ENCODE measurements around the gene IL16. TPM values are rescaled to one million over a fixed set of nuclear protein-coding genes. Genes with fewer than 3 reads are reported as not detected.

The IL16 gene
- total and polyA plus RNA-seq, 11 donors: 1.2 to 21.6 (median 3.7) TPM

DNA sequence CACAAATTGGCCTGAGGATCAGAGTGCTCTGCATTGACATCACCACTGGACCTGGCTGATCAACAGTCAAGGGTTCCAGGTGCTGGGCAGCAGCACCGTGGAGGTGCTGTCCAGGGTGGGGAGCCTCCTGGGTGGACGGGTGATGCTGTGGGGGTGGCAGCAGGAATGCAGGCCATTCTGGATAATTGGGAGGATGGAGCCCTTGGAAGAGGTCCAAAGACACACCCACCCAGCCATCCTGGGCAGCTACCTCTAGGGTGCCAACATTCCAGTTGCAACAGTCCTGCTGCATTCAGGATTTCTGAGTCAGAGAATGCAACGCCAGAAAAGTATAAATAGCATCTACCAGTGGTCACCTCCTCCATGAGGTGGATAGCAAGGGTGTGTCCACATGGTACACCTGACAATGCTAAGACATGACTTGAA is 100.5 kb downstream of the IL16 start:
- DNase-seq (no peak), ATAC-seq (no peak)
- Histone ChIP-seq H3K9me3 (no peaks in the 10 kb centered on the region), H3K27me3 (no peaks in the 10 kb centered on the region), H3K4me1 (peaks cover 0 to 92% (median 16%) of the 10 kb centered on the region in 12 donors), H3K27ac (peak overlapping the region in 10 of 12 donors; percentile 9 to 93 (median 52)), H3K4me3 (peak overlapping the region in 10 of 12 donors; percentile 2 to 65 (median 35)), H3K36me3 (peaks cover 0 to 56% (median 15%) of the 10 kb centered on the region in 9 donors)
- 38 to 47% (median 42%) methylated on average over 3 of the region's 3 CpGs for WGBS, 4 donors
- intact Hi-C loops (cut with DNase I): no loop called here
- TF ChIP-seq, protein P1, sequence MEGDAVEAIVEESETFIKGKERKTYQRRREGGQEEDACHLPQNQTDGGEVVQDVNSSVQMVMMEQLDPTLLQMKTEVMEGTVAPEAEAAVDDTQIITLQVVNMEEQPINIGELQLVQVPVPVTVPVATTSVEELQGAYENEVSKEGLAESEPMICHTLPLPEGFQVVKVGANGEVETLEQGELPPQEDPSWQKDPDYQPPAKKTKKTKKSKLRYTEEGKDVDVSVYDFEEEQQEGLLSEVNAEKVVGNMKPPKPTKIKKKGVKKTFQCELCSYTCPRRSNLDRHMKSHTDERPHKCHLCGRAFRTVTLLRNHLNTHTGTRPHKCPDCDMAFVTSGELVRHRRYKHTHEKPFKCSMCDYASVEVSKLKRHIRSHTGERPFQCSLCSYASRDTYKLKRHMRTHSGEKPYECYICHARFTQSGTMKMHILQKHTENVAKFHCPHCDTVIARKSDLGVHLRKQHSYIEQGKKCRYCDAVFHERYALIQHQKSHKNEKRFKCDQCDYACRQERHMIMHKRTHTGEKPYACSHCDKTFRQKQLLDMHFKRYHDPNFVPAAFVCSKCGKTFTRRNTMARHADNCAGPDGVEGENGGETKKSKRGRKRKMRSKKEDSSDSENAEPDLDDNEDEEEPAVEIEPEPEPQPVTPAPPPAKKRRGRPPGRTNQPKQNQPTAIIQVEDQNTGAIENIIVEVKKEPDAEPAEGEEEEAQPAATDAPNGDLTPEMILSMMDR (IDR thresholded peaks at IDR 0.05): no peak
- TF ChIP-seq POLR2A (IDR thresholded peaks at IDR 0.05): no peak

DNA sequence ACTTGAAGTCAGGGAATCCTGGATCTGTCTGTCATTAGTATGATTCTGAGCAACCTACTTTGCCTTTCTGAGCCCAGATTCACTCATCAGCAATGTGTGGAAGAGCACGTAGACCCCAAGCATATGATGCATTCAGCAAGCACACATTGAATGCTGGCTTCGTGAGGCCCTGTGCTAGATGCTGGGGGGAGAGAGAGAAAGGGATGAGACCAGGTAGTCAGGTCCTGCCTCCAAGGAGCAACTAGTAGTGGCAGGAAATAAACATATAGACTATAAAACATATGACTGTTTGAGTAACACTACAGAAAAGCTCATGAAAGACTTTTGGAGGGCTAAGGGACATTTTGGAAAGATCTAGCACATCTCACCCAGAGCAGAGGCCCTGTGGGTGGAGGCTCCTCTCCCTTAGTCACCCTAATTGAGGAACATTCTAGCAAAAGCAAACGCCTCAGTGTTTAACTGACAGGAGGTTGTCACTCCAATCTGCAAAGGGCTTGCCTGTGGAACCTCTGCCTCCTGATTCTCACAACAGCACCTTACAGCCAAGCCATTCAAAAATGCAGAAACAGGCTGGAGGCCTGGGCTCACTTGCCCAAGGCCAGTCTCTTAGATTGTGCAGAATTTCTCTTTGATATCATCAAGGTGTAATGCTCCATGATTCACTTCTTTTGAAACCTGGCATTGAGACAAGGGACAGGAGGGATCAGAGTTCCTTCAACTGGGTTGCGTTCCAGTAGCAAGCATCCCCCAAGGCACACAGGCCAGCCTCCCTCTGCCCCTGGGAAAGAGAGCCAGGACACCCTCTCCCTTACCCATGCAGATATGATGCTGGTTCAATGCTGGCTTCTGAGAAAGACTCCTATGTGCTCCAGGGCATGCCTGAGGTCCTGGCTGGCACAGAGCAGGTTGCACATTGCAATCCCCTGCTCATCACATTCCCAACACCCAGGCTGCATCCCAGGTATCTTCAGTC is 101.2 kb downstream of the IL16 start:
- intact Hi-C loops (cut with DNase I): no loop called here
- H3K4me1 ChIP-seq: peaks cover 0 to 92% (median 16%) of the 10 kb centered on the region in 12 donors
- H3K9me3 ChIP-seq: no peaks in the 10 kb centered on the region
- peak overlapping the region in 10 of 12 donors; percentile 2 to 65 (median 35) for H3K4me3 ChIP-seq
- ATAC-seq (peak in 1 of 4 donors; percentile 47), DNase-seq (no peak)
- no peaks in the 10 kb centered on the region for H3K27me3 ChIP-seq
- H3K27ac ChIP-seq: peak overlapping the region in 7 of 12 donors; percentile 9 to 93 (median 56)
- TF ChIP-seq, protein P1 (IDR thresholded peaks at IDR 0.05): no peak
- 77 to 85% (median 83%) methylated on average over 4 of the region's 4 CpGs for WGBS, 4 donors
- H3K36me3 ChIP-seq: peaks cover 0 to 53% (median 17%) of the 10 kb centered on the region in 9 donors

DNA sequence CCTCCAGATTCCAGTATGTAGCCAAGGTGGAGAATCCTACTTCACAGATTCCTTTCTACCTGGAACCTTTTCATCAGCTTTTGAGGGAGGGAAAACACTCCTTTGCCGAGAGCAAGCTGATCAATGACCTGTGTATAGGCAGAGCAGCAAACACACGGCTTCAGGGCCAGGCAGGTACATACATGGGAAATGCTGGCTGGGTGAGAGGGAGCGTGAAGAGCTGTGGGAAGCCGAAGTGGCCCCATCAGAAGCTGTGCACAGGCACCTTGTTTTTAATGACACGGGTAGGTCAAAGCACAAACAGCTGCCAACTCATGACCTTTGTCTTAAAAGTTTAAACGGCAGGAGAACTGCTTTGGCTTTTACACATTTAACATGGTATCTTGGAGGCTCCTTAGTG is 101.9 kb downstream of the IL16 start:
- no peaks in the 10 kb centered on the region for H3K27me3 ChIP-seq
- intact Hi-C loops (cut with DNase I): no loop called here
- H3K9me3 ChIP-seq: no peaks in the 10 kb centered on the region
- H3K4me1 ChIP-seq: peaks cover 0 to 92% (median 18%) of the 10 kb centered on the region in 12 donors
- 79 to 88% (median 84%) methylated on average over 6 of the region's 6 CpGs for WGBS, 4 donors
- ATAC-seq (no peak), DNase-seq (no peak)
- no peak for TF ChIP-seq POLR2A (IDR thresholded peaks at IDR 0.05)
- TF ChIP-seq, protein P1 (IDR thresholded peaks at IDR 0.05): no peak
- peak overlapping the region in 1 of 12 donors; percentile 93 for H3K27ac ChIP-seq
- peaks cover 0 to 53% (median 21%) of the 10 kb centered on the region in 9 donors for H3K36me3 ChIP-seq
- H3K4me3 ChIP-seq: peak overlapping the region in 6 of 12 donors; percentile 30 to 65 (median 47)

DNA sequence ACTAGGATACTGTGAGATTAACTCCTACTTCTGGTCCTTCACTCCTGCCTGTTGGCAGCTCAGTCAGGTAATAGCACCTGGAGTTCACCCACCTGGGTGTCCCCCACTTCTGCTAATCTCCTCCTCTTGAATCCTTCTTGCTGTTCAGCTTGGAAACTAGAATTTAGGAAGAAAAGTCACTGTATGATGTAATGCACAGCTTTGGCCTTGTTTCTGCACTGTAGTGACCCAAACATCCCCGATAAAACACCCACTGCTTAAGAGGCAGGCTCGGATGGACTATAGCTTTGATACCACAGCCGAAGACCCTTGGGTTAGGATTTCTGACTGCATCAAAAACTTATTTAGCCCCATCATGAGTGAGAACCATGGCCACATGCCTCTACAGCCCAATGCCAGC is 102.5 kb downstream of the IL16 start:
- ATAC-seq (no peak), DNase-seq (no peak)
- intact Hi-C loops (cut with DNase I): no loop called here
- peaks cover 0 to 57% (median 26%) of the 10 kb centered on the region in 9 donors for H3K36me3 ChIP-seq
- H3K27me3 ChIP-seq: no peaks in the 10 kb centered on the region
- no peaks in the 10 kb centered on the region for H3K9me3 ChIP-seq
- H3K4me1 ChIP-seq: peaks cover 0 to 92% (median 20%) of the 10 kb centered on the region in 12 donors
- no peak for TF ChIP-seq POLR2A (IDR thresholded peaks at IDR 0.05)
- TF ChIP-seq, protein P1 (IDR thresholded peaks at IDR 0.05): no peak
- peak overlapping the region in 6 of 12 donors; percentile 9 to 65 (median 40) for H3K4me3 ChIP-seq
- H3K27ac ChIP-seq: peak overlapping the region in 2 of 12 donors; percentile 14 to 93
- WGBS, 4 donors: 87 to 94% (median 91%) methylated on average over 3 of the region's 3 CpGs
